Measurements from ENCODE around the gene PTK7. TPM values are rescaled to one million over a fixed set of nuclear protein-coding genes. Genes with fewer than 3 reads are reported as not detected.

The PTK7 gene
- total and polyA plus RNA-seq, 2 of the 8 experiments (the other 6 are each of a cell fraction or from before 2014, with no cell fraction given): 110 to 138 TPM

DNA sequence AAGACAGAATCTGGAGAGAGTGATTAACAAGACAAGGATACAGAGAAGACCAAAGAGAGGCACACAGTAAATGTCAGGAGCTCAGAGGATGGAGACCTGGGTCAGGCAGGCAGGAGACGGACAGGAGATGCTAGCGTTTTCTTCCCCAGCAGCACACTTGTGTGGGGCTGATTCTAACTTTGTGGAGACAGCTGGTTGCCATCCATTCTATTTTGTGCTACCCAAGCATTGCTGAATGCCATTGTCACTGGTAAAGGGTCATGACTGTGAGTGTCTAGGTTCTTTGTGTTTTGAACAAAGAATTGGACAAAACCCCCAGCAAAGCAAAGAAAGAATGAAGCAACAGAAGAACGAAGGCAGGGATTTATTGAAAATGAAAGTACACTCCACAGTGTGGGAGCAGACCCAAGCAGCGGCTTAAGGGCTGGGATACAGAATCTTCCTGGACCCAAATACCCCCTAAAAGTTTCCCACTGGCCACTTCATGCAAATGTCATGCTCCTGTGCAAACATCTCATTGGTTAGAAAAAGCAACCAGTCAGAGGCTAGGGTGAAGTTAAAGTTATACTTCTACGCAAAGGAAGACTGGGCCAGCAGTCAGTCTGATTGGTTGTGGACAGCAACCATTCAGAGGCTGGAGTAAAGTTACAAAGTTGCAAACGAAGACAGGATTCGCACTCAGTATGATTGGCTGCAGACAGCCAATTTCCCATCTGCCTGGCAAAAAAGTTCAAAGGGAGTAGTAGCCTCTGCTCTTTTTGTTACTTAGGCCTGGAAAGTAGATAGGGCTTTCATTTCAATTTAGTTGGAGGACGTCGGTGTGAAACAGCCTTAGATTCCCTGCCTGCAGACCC, 17.5 kb downstream of the PTK7 start (continued):
- no peak for TF ChIP-seq SP1 (IDR thresholded peaks at IDR 0.05; ENCODE audit: low read depth, low read length)
